SHP77 (cell line): Measurements from ENCODE around the gene MAN2C1.
"Not testable (repeated sequence)": the region's sequence is repeated elsewhere in the genome, so short reads cannot be mapped to it uniquely, and the experiment has no call there.

Experiments
- DNase-seq, 2 experiments: peaks; one replicate each; lab custom pipeline; 2025; lab: John Stamatoyannopoulos, UW

The MAN2C1 gene

DNA sequence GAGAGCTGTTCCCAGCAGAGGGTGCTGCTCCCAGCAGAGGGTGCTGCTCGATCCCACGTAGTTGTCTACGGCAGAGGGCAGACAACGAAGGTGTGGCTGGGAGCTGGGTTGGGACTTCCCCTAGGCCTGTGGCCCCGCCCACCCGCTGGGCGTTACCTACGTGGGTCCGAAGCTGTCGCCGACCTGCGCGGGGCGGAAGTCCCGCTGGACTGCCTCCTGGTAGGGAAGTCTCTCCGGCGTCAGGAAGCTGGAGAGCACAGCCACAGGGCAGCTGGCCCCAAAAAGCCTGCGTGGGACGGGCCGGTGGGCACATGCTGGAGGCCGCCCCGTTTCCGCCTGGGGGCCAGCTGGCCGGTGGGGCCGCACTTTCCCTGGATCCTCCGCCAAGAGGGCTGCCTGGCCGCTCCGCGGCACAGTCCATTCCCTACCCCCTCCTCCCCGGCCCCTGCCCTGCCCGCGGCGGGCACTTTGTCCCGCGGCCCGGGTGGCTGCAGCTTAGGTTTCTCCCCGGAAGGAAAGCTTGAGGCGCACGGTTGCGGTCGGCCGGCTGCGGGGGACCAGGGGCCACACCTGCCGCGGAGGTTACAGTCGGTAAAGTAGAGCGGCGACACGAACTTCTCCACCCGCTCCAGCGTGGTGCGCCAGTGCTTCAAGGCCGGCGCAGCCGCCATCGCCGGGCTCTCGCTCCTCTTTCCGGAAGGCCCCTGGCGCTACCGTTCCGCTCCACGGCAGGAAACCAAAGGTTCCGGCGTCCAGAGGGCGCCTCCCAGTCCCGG is at the start of gene MAN2C1:
Gene MAN2C1 (minus strand): TSS at position 695 of the 776 bp plus-strand sequence. CDS start 24 bp downstream, at position 671.
- DNase-seq = peak; percentile 88 to 96

- DNase-seq = no peak
These were observed 48.2 kb upstream of the MAN2C1 start for GRCh38 chr15:75416584-75416983.

DNA sequence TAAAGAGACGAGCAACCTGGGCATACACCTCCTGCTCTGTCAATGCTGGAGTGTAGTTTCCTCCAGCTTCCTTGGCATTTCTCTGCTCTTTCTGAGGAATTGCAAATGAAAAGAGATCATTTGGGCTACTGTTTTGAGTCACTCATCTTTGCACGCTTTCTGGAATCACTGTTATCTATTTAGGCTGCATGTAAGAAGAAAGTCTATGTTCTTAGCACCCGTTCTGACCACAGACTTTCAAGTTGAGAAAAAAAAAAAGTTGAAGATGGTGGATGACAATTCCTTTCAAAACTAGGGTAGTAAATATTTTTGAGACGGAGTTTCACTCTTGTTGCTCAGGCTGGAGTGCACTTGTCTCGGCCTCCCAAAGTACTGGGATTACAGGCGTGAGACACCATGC is 41.8 kb upstream of the MAN2C1 start:
- no peak for DNase-seq

- DNase-seq = no peak
These were observed 38.7 kb upstream of the MAN2C1 start for GRCh38 chr15:75407083-75407482.

- no peak for DNase-seq
These were observed 35.5 kb upstream of the MAN2C1 start for GRCh38 chr15:75403892-75404291.

DNA sequence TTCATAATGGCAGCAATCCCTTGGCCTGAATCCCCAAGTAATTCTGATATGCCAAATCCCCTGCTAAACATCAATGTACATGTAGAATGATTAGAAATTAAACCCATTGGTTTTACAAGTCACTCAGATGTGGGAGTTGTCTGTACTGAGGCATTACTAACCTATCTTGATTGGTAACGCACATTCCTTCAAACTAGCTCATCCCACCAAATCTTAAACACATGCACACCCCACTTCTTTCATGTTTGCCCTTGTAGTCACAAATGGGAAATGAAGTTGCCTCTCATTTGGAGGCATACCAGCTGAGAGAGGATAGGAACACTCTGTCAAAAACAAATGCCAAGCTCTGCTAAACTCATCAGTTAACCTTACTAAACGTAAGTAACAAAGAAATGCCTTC is 29.1 kb upstream of the MAN2C1 start:
- no peak for DNase-seq

GRCh38 chr15:75389791-75390382 is 21.5 kb upstream of the MAN2C1 start:
- no peak for DNase-seq

DNA sequence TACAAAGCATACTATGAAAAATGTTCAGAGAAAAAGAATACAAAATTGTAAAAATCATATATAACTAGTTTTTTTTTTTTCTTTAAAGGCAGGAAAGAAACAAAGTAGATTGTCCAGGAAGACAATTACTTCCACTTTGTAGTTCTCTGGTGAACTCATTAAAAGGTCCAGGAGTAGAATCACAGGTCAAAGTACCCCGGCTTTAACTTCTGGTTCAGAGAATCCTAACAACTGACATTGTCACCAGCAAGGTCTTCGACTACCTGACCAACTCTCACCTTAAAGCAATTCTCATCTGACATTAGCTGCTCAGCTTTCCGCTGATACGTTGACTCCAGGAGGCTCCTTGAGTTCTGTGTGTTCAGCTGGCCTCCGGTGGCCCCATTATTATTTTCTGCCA is 15.6 kb upstream of the MAN2C1 start:
- DNase-seq = not testable (repeated sequence)

GRCh38 chr15:75380773-75381172 is 12.4 kb upstream of the MAN2C1 start:
- no peak for DNase-seq

DNA sequence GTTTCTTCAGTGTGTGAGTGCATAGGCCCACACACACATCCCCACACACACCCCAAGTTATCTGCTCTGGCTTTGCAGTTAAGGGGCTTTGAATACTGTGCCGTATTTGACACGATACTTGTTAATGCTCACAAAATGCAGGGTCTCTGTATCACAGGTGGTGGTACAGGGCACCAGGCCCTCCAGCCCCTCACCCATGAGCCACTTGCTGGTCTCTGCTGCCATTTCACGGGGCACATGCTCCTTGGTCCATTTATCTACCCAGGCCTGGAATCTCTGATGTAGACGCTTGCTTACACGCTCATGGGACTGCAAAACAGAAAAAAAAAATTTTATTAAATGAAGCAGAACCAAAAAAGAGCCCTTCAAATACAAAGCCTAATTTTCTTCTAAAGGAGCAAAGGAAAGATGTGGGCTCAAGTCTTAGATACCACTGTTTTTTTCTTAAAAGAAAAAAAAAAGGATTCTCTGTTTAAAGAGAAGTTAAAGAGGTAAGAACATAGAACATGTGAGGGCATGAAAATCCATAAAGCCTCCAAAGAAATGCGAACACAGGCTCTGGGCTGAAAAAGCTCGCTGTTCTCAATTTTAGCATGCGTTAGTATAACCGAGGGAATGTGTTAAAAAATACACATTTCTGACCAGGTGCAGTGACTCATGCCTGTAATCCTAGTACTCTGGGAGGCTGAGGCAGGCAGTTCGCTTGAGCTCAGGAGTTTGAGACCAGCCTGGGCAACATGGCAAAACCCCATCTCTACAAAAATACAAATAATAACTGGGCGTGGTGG is 3.7 kb upstream of the MAN2C1 start:
- DNase-seq = no peak

DNA sequence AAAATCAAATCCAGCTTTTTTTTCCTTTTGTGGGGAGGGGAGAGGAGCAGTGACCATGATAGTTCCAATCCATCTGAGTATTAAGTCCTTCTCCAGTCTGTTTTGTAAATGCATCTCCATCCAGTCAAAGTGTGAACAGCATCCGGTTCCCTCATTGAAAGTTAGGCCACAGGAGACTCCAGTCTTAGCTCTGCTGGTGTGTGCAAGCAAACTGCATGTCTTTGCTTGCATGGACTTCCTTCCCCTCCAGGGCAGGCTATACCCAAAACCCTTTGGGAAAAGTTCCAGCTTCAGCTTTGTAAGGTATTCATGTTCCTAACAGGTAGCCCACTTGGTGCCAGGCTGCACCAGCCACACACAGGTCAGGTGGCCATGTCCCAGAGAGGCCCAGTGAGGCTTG is 3.1 kb upstream of the MAN2C1 start:
- DNase-seq = no peak

DNA sequence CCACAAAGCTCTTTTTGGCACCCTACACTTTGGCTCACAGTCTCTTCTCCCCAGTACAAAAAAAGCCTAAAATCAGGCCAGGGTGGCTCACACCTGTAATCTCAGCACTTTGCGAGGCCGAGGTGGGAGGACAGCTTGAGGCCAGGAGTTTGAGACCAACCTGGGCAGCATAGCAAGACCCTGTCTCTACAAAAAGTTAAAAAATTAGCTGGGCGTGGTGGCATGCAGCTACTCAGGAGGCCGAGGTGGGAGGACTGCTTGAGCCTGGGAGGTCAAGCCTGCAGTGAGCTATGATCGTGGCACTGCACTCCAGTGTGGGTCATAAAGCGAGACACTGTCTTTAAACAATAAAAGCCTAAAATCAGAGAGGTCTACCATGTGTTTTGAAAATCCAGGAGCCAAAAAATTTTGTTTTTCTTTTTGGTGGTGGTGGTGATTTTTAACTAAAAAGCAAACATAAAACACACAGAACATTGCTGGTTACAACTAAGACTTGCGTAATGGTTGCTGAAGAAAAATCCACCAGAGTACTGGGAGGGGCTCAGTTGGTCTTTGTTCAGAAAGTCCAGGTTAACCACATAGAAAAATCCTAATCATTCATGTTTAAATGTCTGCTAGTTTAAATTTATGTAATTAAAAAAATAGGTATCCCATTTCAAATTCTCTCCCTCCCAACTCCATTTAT is 1.6 kb upstream of the MAN2C1 start:
- DNase-seq = no peak

DNA sequence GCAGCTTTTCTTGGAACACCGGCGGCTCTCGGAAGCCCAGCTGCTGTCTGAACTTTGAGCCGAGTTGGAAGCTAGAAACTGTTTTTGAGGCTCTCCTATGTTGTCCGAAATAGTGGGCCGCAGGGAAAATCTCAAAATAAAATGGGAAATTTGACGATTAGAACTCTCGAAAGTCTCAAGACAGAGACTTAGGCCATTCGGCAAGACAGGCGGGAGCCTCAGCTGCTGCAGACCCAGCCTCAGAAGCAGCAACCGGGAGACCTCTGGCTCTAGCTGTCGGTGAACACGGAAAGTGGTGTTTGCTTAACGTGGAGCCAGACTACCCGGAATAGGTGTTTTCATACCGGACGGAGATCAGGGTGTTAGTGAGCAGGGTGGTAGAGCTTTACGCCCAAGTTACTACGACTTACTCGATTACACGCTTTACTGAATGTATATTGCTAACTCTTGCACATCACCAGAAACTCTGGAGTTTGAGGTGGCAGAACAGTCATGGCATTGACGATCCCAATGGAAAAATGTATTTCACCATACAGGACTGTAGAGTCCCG is 357 bp upstream of the MAN2C1 start:
- no peak for DNase-seq

- DNase-seq = no peak
These were observed 948 bp downstream of the MAN2C1 start for GRCh38 chr15:75367406-75367912.

DNA sequence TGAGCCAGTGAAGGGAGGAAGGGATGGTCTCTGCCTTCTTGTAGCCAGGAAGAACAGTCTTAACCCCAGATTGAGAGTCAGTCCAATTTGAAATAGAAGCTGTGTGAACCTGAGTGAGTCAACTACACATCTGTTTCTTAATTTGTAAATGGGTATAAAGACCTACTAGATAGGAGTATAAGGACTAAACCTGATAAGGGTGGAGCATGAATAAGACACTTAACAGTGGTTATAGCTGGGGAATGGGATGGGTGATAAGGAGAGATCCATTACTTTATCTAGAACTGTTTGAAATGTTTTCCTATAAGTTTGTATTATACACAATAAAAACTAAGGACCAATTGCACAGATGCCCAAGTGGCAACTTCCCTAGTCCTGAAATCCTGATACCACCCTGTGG is 1.4 kb downstream of the MAN2C1 start:
- DNase-seq = no peak

GRCh38 chr15:75366163-75366562 is 2.2 kb downstream of the MAN2C1 start:
- DNase-seq = no peak

- DNase-seq = no peak
These were observed 3.5 kb downstream of the MAN2C1 start for GRCh38 chr15:75364881-75365280.

- DNase-seq = no peak
These were observed 4.6 kb downstream of the MAN2C1 start for GRCh38 chr15:75363786-75364185.

- no peak for DNase-seq
These were observed 5.7 kb downstream of the MAN2C1 start for GRCh38 chr15:75362642-75363249.

DNA sequence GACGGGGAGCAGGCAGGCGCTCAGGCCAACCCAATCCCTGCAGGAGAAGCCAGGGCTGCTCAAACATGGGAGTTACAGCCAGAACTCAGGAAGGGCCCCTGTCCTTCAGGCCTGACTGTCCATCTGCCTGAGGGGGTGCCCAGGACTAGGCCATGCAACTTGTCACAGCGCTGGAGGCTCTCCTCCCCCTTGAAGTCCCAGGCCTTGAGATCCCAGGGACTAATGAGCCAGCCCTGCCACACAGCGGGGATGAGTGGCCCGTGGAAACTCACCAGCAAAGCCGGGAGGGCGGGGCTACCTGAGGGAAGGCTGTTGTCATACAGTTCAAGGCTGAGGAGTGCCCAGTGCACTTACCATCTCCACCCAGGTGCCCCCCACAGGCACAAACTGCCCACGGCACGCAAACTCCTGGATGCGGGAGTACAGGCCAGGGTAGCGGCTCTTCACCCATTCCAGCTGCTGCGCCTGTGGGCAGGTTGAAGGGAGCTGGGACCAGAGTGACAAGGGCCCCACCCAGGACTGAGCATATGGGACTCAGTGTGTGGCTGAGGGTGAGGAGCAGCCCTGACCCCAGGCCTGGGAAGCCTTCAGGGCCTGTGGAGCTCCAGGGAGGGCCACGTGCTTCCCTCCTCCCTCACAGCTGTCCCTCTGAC is 6.3 kb downstream of the MAN2C1 start:
- DNase-seq = no peak
